Measurements from ENCODE around the gene ATP6V1G3.

The ATP6V1G3 gene

GRCh38 chr1:198552668-198553416 lies 12.4 kb upstream of the ATP6V1G3 start:
- no peaks in the 10 kb centered on the region for H3K36me3 Mint-ChIP-seq (ENCODE audit: low read depth)
- H3K4me3 Mint-ChIP-seq, result no peak overlapping the region
- no peaks in the 10 kb centered on the region for H3K9me3 Mint-ChIP-seq
- H3K27me3 Mint-ChIP-seq, result no peaks in the 10 kb centered on the region
- H3K4me1 Mint-ChIP-seq (ENCODE audit: low read depth), result peaks cover 82% of the 10 kb centered on the region
- no peak overlapping the region for H3K27ac Mint-ChIP-seq

- peaks cover 8% of the 10 kb centered on the region for H3K36me3 Mint-ChIP-seq (ENCODE audit: low read depth)
- no peaks in the 10 kb centered on the region for H3K27me3 Mint-ChIP-seq
- H3K27ac Mint-ChIP-seq, result no peak overlapping the region
- no peak overlapping the region for H3K4me3 Mint-ChIP-seq
- H3K4me1 Mint-ChIP-seq (ENCODE audit: low read depth), result peaks cover 64% of the 10 kb centered on the region
- peaks cover 11% of the 10 kb centered on the region for H3K9me3 Mint-ChIP-seq
Measured at GRCh38 chr1:198550941-198551524, 10.6 kb upstream of the ATP6V1G3 start.

DNA sequence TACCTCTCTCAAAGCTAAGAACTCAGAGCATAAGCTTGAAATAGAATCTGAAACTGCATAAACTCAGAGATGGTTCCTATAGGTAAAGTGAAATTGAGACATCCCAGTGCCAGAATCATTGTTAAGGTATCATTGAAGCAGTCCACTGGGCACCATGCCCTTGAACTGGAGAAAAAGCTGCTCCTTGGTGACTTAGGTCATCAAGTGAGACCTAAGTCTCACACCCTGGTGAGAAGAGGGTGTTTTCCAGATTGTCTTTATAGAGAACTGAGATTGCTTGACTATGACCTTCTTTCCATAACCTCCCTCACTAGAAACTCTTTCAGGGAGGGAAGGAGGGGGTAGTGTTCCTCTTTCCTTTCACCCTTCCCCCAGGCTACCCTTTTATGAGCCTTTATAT lies 9.4 kb upstream of the ATP6V1G3 start:
- H3K4me1 Mint-ChIP-seq (ENCODE audit: low read depth), result peaks cover 57% of the 10 kb centered on the region
- H3K27me3 Mint-ChIP-seq, result no peaks in the 10 kb centered on the region
- peaks cover 8% of the 10 kb centered on the region for H3K36me3 Mint-ChIP-seq (ENCODE audit: low read depth)
- H3K4me3 Mint-ChIP-seq, result no peak overlapping the region
- H3K27ac Mint-ChIP-seq, result peak overlapping the region; percentile 18
- H3K9me3 Mint-ChIP-seq, result peaks cover 11% of the 10 kb centered on the region

DNA sequence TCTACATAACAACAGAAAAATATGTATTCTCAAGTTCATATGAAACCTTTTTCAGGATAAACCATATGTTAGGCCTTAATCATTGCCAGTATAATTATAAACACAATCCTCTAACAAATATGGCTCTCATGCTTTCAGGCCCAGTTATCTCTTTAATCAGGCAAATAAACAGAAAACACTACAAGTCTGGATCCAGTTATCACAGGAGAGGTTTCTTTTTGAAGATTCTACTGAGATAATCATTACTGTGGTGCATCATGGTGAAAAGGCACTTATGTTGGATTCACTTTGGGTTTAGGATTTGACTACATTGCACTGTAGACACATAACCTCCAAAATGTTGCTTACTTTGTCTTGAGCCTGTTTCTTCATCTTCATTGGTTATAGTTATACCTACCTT lies 8.4 kb upstream of the ATP6V1G3 start:
- no peak overlapping the region for H3K4me3 Mint-ChIP-seq
- H3K36me3 Mint-ChIP-seq (ENCODE audit: low read depth), result peaks cover 8% of the 10 kb centered on the region
- H3K9me3 Mint-ChIP-seq, result peaks cover 11% of the 10 kb centered on the region
- no peak overlapping the region for H3K27ac Mint-ChIP-seq
- peaks cover 55% of the 10 kb centered on the region for H3K4me1 Mint-ChIP-seq (ENCODE audit: low read depth)
- H3K27me3 Mint-ChIP-seq, result no peaks in the 10 kb centered on the region

GRCh38 chr1:198545156-198545555 lies 4.7 kb upstream of the ATP6V1G3 start:
- Mint-ChIP-seq H3K36me3 (ENCODE audit: low read depth) (peaks cover 8% of the 10 kb centered on the region), H3K4me3 (no peak overlapping the region), H3K4me1 (ENCODE audit: low read depth) (peaks cover 61% of the 10 kb centered on the region), H3K27ac (no peak overlapping the region), H3K9me3 (peaks cover 11% of the 10 kb centered on the region), H3K27me3 (no peaks in the 10 kb centered on the region)

- no peaks in the 10 kb centered on the region for H3K27me3 Mint-ChIP-seq
- peaks cover 11% of the 10 kb centered on the region for H3K9me3 Mint-ChIP-seq
- peaks cover 8% of the 10 kb centered on the region for H3K36me3 Mint-ChIP-seq (ENCODE audit: low read depth)
- H3K4me1 Mint-ChIP-seq (ENCODE audit: low read depth), result peaks cover 60% of the 10 kb centered on the region
- no peak overlapping the region for H3K27ac Mint-ChIP-seq
- H3K4me3 Mint-ChIP-seq, result no peak overlapping the region
Measured at GRCh38 chr1:198544265-198544664, 3.8 kb upstream of the ATP6V1G3 start.

GRCh38 chr1:198543670-198544260 lies 3.3 kb upstream of the ATP6V1G3 start:
- peak overlapping the region; percentile 78 for H3K27ac Mint-ChIP-seq
- H3K9me3 Mint-ChIP-seq, result peaks cover 11% of the 10 kb centered on the region

DNA sequence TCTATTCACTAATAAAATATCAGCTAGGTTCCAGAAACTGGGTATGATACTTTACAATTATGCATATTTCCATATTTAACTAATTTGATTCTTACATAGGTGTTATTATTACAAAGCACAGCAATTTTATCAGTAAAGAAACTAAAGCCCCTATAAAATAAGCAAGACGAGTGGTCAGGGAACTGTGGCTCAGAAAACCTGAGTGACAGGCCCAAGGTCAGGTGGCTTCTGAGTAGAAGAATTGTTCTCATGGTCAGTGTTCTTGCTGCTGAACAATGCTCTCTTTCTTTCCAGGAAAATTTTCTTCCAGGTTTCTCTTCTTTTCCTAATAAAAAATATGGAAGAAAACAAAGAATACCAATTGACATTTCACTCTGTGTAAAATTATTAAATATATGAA lies 2.2 kb upstream of the ATP6V1G3 start:
- Mint-ChIP-seq H3K9me3 (peaks cover 11% of the 10 kb centered on the region), H3K27me3 (no peaks in the 10 kb centered on the region), H3K27ac (no peak overlapping the region), H3K36me3 (ENCODE audit: low read depth) (peaks cover 8% of the 10 kb centered on the region), H3K4me3 (no peak overlapping the region), H3K4me1 (ENCODE audit: low read depth) (peaks cover 66% of the 10 kb centered on the region)

More at GRCh38 chr1:198543670-198544260, 3.3 kb upstream of the ATP6V1G3 start:
- no peaks in the 10 kb centered on the region for H3K27me3 Mint-ChIP-seq
- H3K36me3 Mint-ChIP-seq (ENCODE audit: low read depth), result peaks cover 8% of the 10 kb centered on the region
- H3K4me3 Mint-ChIP-seq, result peak overlapping the region; percentile 11
- peaks cover 60% of the 10 kb centered on the region for H3K4me1 Mint-ChIP-seq (ENCODE audit: low read depth)

- no peaks in the 10 kb centered on the region for H3K27me3 Mint-ChIP-seq
- peaks cover 4% of the 10 kb centered on the region for H3K9me3 Mint-ChIP-seq
- H3K4me3 Mint-ChIP-seq, result no peak overlapping the region
- H3K36me3 Mint-ChIP-seq (ENCODE audit: low read depth), result peaks cover 3% of the 10 kb centered on the region
- H3K4me1 Mint-ChIP-seq (ENCODE audit: low read depth), result peaks cover 75% of the 10 kb centered on the region
- no peak overlapping the region for H3K27ac Mint-ChIP-seq
Measured at GRCh38 chr1:198541737-198542136, 1.3 kb upstream of the ATP6V1G3 start.

GRCh38 chr1:198538579-198539364 lies 1.7 kb downstream of the ATP6V1G3 start:
- Mint-ChIP-seq H3K4me3 (peak overlapping the region; percentile 77), H3K4me1 (ENCODE audit: low read depth) (peaks cover 93% of the 10 kb centered on the region), H3K36me3 (ENCODE audit: low read depth) (no peaks in the 10 kb centered on the region), H3K9me3 (no peaks in the 10 kb centered on the region), H3K27ac (peak overlapping the region; percentile 87), H3K27me3 (no peaks in the 10 kb centered on the region)

GRCh38 chr1:198535631-198536030 lies 4.8 kb downstream of the ATP6V1G3 start:
- H3K27ac Mint-ChIP-seq, result no peak overlapping the region
- H3K27me3 Mint-ChIP-seq, result no peaks in the 10 kb centered on the region
- peaks cover 11% of the 10 kb centered on the region for H3K36me3 Mint-ChIP-seq (ENCODE audit: low read depth)
- peak overlapping the region; percentile 29 for H3K4me3 Mint-ChIP-seq
- H3K4me1 Mint-ChIP-seq (ENCODE audit: low read depth), result peaks cover 86% of the 10 kb centered on the region
- H3K9me3 Mint-ChIP-seq, result peaks cover 12% of the 10 kb centered on the region

GRCh38 chr1:198534548-198535418 lies 5.7 kb downstream of the ATP6V1G3 start:
- peak overlapping the region; percentile 47 for H3K4me3 Mint-ChIP-seq
- peak overlapping the region; percentile 59 for H3K27ac Mint-ChIP-seq
- peaks cover 11% of the 10 kb centered on the region for H3K36me3 Mint-ChIP-seq (ENCODE audit: low read depth)
- H3K4me1 Mint-ChIP-seq (ENCODE audit: low read depth), result peaks cover 87% of the 10 kb centered on the region
- no peaks in the 10 kb centered on the region for H3K27me3 Mint-ChIP-seq
- peaks cover 12% of the 10 kb centered on the region for H3K9me3 Mint-ChIP-seq

DNA sequence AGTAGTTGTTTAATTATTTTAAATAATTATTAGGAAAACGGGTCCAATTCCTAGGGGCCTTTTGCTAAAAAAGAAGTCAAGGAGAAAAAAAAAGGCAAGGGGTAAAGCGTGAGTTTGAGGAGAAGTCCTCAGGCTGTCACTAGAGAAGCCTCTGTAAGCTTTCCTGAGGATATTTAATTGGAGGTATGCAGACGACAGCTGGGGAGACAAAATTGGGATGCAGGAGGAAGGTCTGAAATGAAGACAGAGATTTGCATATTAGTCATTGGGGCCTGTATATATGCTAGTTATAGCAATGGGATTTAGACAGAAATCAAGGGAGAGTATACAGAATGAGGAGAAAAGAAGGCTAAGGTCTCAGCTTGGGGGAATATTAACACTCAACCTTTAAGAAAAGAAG lies 8.6 kb downstream of the ATP6V1G3 start:
- Mint-ChIP-seq H3K9me3 (peaks cover 12% of the 10 kb centered on the region), H3K4me1 (ENCODE audit: low read depth) (peaks cover 78% of the 10 kb centered on the region), H3K27me3 (no peaks in the 10 kb centered on the region), H3K27ac (no peak overlapping the region), H3K36me3 (ENCODE audit: low read depth) (peaks cover 11% of the 10 kb centered on the region), H3K4me3 (no peak overlapping the region)

DNA sequence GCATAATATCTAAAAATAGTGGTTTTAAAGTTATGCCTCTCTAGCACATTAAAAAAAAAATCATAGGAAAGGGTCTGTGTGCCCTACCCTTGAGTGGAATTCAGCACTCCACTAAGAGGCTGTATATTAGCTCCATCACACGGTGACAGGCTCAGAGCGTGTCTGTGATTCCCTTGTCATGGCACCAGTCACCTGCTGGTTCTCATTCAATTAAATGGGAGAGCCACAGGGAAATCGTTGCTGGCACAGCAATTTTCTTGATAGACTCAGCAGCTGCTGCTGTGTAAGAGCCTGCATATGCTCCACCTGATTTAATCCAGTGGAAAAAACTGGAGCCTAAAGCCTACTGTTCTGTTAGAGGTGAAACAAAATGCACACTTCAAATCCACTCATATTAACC lies 9.5 kb downstream of the ATP6V1G3 start:
- peaks cover 78% of the 10 kb centered on the region for H3K4me1 Mint-ChIP-seq (ENCODE audit: low read depth)
- peaks cover 11% of the 10 kb centered on the region for H3K36me3 Mint-ChIP-seq (ENCODE audit: low read depth)

More for the DNA sequence above, 9.5 kb downstream of the ATP6V1G3 start:
- Mint-ChIP-seq H3K4me3 (no peak overlapping the region), H3K27ac (no peak overlapping the region), H3K9me3 (peaks cover 12% of the 10 kb centered on the region), H3K27me3 (no peaks in the 10 kb centered on the region)

All from stimulated activated naive CD8-positive, alpha-beta T cell treated with anti-CD3 and anti-CD28 coated beads, Interleukin-15, Interleukin-2, amounts not matched to agents 100 ng/mL and 50 ng/mL, for 24 hours (primary cell).